Measurements from ENCODE around the gene FOXC1. TPM values are rescaled to one million over a fixed set of nuclear protein-coding genes. Genes with fewer than 3 reads are reported as not detected.

FOXC1 gene
- total and polyA plus RNA-seq, 9 of the 15 experiments (the other 6 are each of a cell fraction or from before 2014, with no cell fraction given), result not detected

DNA sequence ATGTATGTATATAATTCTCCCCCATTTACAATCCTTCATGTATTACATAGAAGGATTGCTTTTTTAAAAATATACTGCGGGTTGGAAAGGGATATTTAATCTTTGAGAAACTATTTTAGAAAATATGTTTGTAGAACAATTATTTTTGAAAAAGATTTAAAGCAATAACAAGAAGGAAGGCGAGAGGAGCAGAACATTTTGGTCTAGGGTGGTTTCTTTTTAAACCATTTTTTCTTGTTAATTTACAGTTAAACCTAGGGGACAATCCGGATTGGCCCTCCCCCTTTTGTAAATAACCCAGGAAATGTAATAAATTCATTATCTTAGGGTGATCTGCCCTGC lies 3.6 kb downstream of the FOXC1 start (continued):
- no peak for TF ChIP-seq GTF2E2 (tag; IDR thresholded peaks at IDR 0.05)
- no peak for TF ChIP-seq DACH1 (IDR thresholded peaks at IDR 0.05; ENCODE audit: partially characterized antibody)

DNA sequence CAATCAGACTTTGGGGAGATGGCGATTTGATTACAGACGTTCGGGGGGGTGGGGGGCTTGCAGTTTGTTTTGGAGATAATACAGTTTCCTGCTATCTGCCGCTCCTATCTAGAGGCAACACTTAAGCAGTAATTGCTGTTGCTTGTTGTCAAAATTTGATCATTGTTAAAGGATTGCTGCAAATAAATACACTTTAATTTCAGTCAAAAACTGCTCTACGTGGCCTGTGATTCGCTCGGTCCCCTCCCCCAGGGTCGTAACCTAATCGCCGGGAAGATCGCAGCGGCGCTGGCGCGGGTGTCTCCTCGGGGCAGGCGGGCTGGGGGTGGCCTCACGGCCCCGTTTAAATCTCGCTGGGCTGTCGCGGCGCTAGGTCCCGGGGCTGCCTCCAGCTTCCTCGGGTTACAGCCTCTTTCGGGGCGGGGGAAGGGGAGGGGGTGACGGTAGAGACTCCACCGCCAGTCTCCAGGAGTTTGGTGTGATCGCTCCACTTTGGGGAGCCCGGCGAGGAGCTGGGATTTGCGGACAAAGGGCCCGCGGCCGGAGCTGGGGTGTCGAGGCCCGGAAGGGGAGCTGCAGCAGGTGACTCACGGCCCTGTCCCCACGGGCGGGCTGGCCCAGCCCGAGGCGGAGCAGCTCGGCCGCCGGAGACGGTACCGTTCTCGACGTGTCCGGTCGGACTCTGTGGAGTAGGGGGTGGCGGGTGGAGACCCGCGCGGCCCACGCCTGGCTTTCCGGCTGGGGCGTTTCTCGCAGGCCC lies 4.2 kb downstream of the FOXC1 start:
- Histone ChIP-seq H2AFZ (ENCODE audit: low read depth, low read length) (no peak overlapping the region), H3K4me3 (no peak overlapping the region), H3K4me2 (ENCODE audit: insufficient read depth, low read length) (no peak overlapping the region), H3K79me2 (ENCODE audit: control insufficient read depth, insufficient read depth, low read length) (no peaks in the 10 kb centered on the region), H4K20me1 (replicated peaks; ENCODE audit: control insufficient read depth, insufficient read depth, low read length) (no peaks in the 10 kb centered on the region; the same call in 1 of the 2 replicates), H3K9me3 (replicated peaks; ENCODE audit: control insufficient read depth, insufficient read depth, low read depth, low read length) (no peaks in the 10 kb centered on the region), H3K9me1 (ENCODE audit: control insufficient read depth, insufficient read depth, low read length) (no peaks in the 10 kb centered on the region), H3K27me3 (ENCODE audit: control insufficient read depth in 2 of 2, insufficient read depth in 2 of 2, low read length in 2 of 2) (peaks cover 27 to 49% of the 10 kb centered on the region in 2 experiments; a peak in 3 of 5 replicates), H3K9ac (ENCODE audit: insufficient read depth in 1 of 2, low read depth in 2 of 2, low read length in 2 of 2) (no peak overlapping the region), H3K36me3 (ENCODE audit: control insufficient read depth, insufficient read depth, low read length) (no peaks in the 10 kb centered on the region), H3K4me1 (replicated peaks in 1 of 2; ENCODE audit: control insufficient read depth in 2 of 2, insufficient read depth in 2 of 2, low read length in 2 of 2) (peaks cover 0 to 26% of the 10 kb centered on the region in 2 experiments; a peak in 2 of 5 replicates), H3K27ac (ENCODE audit: extremely low read depth, low read depth, low read length) (no peak overlapping the region)
- WGBS (ENCODE audit: insufficient coverage, low coverage, missing lambda C conversion rate), result 42% methylated on average over 38 of the region's 60 CpGs
- in situ Hi-C loops (cut with MboI) (no loop called here), intact Hi-C loops (cut with micrococcal nuclease) (no loop called here)
- ChIA-PET CTCF (ENCODE audit: low intra/inter-chr PET ratio) (interaction anchor here (0.6 kb wide), 1 partner anchor 458 kb away, joined by 3 read pairs; no protein-coding TSS in a partner anchor), POLR2A (no interaction called here)
- peak; percentile 27 for TF ChIP-seq PCBP1 (IDR thresholded peaks at IDR 0.05; ENCODE audit: low read depth, low read length, poor library complexity, severe bottlenecking)
- TF ChIP-seq ZNF24 (IDR thresholded peaks at IDR 0.05), result no peak
- ATAC-seq (no peak), FAIRE-seq (no peak), DNase-seq (ENCODE audit: extremely low read depth in 1 of 4, low spot score in 3 of 4) (no peak)
- no TSS peak for BruUV-seq (replicated peaks)

Data from K562 (cell line).